WERI-Rb-1 (cell line): Measurements from ENCODE around the gene APOBEC2.

Experiments used
- DNase-seq: peaks from one replicate; pipeline ENCODE4 v3.0.0-alpha.2; 2020
- H3K27ac ChIP-seq: fragments of 250-450 bp; sonication (Bioruptor Pico); 2 replicates; pipeline ENCODE4 v1.5.1; 2020; ENCODE audit warnings: mild to moderate bottlenecking, moderate library complexity
- H3K27me3 ChIP-seq: fragments of 250-450 bp; sonication (Bioruptor Pico); 2 replicates; pipeline ENCODE4 v1.5.1; 2021; ENCODE audit warnings: mild to moderate bottlenecking, low read depth, moderate library complexity; ENCODE audit not compliant: insufficient read depth, severe bottlenecking
- H3K36me3 ChIP-seq: fragments of 250-450 bp; sonication (Bioruptor Pico); 2 replicates; pipeline ENCODE4 v1.5.1; 2020; ENCODE audit warnings: mild to moderate bottlenecking, moderate library complexity
- H3K4me3 ChIP-seq: 2 replicates; pipeline ENCODE4 v1.5.1; 2011; ENCODE audit warnings: low read depth, mild to moderate bottlenecking, control low read depth, low read length
- H3K9me3 ChIP-seq: fragments of 250-450 bp; sonication (Bioruptor Pico); 2 replicates; pipeline ENCODE4 v1.5.1; 2021; ENCODE audit warnings: mild to moderate bottlenecking, moderate library complexity; ENCODE audit not compliant: severe bottlenecking
- CTCF ChIP-seq: IDR thresholded peaks from 2 replicates; pipeline ENCODE4 v1.5.1; 2011; ENCODE audit warnings: low read depth, mild to moderate bottlenecking, control low read depth, inconsistent platforms, low read length

The APOBEC2 gene

GRCh38 chr6:41090841-41091761, 38.1 kb downstream of the APOBEC2 start:
- Histone ChIP-seq H3K27ac (no peak overlapping the region), H3K9me3 (no peaks in the 10 kb centered on the region), H3K36me3 (peaks cover 86% of the 10 kb centered on the region), H3K27me3 (no peaks in the 10 kb centered on the region), H3K4me3 (no peak overlapping the region)
- no peak for TF ChIP-seq CTCF
- no peak for DNase-seq

GRCh38 chr6:41092421-41093140, 39.6 kb downstream of the APOBEC2 start:
- Histone ChIP-seq H3K27ac (no peak overlapping the region), H3K36me3 (peaks cover 89% of the 10 kb centered on the region), H3K9me3 (no peaks in the 10 kb centered on the region), H3K27me3 (no peaks in the 10 kb centered on the region), H3K4me3 (no peak overlapping the region)
- peak; percentile 39; the same call in 1 of the 2 replicates for TF ChIP-seq CTCF
- DNase-seq: no peak

- no peaks in the 10 kb centered on the region for H3K9me3 ChIP-seq
- DNase-seq: no peak
- peaks cover 97% of the 10 kb centered on the region for H3K36me3 ChIP-seq
- H3K4me3 ChIP-seq: no peak overlapping the region
- no peak for TF ChIP-seq CTCF
- H3K27me3 ChIP-seq: no peaks in the 10 kb centered on the region
- no peak overlapping the region for H3K27ac ChIP-seq
These were observed 40.7 kb downstream of the APOBEC2 start for GRCh38 chr6:41093729-41094128.

- DNase-seq: no peak
- Histone ChIP-seq H3K9me3 (peaks cover 2% of the 10 kb centered on the region), H3K27me3 (no peaks in the 10 kb centered on the region), H3K4me3 (no peak overlapping the region), H3K27ac (no peak overlapping the region), H3K36me3 (peaks cover 86% of the 10 kb centered on the region)
- no peak for TF ChIP-seq CTCF
These were observed 44.6 kb downstream of the APOBEC2 start for GRCh38 chr6:41097467-41098090.

GRCh38 chr6:41098366-41098765, 45.4 kb downstream of the APOBEC2 start:
- no peak for DNase-seq
- Histone ChIP-seq H3K9me3 (peaks cover 2% of the 10 kb centered on the region), H3K36me3 (peaks cover 79% of the 10 kb centered on the region), H3K27me3 (no peaks in the 10 kb centered on the region), H3K27ac (no peak overlapping the region), H3K4me3 (no peak overlapping the region)
- TF ChIP-seq CTCF: no peak
